GM12878 (cell line): ENCODE measurements around the gene COL4A2. TPM values are rescaled to one million over a fixed set of nuclear protein-coding genes. Genes with fewer than 3 reads are reported as not detected.

Experiments used
- ATAC-seq: fragments of 200-7000 bp; cut with Tn5 transposase; 3 replicates; pipeline ENCODE4 v1.9.1; 2020; ENCODE audit warnings: mild to moderate bottlenecking, moderate library complexity
- BruUV-seq: library from RNA; stranded (reverse); fragments of 400-500 nt; replicated peaks from 2 replicates; lab custom pipeline; 2021; lab: Mats Ljungman, UMichigan
- CTCF ChIA-PET: fragments of 300-600 bp; sonication (Branson Sonifier 250); formaldehyde crosslinking; extraction: SDS; loops from one replicate; lab custom pipeline; 2021; ENCODE audit warnings: inconsistent platforms; lab: Yijun Ruan, JAX
- POLR2A ChIA-PET: fragments of 350-600 bp; formaldehyde crosslinking; extraction: SDS; loops from one replicate; lab custom pipeline; 2021; ENCODE audit warnings: inconsistent platforms; lab: Charles Lee
- RAD21 ChIA-PET: fragments of 300-600 bp; sonication (Branson Sonifier 250); formaldehyde crosslinking; loops from one replicate; lab custom pipeline; 2023; ENCODE audit warnings: antibody characterized with exemption; ENCODE audit not compliant: unreplicated experiment; lab: Charles Lee
- SMC1A ChIA-PET: fragments of 300-600 bp; sonication (Branson Sonifier 250); formaldehyde crosslinking; loops from one replicate; lab custom pipeline; 2023; ENCODE audit not compliant: unreplicated experiment, uncharacterized antibody; lab: Charles Lee
- DNase-seq: peaks from one replicate; pipeline ENCODE4 v3.0.0-alpha.2; 2011; ENCODE audit warnings: low read depth, low spot score
- FAIRE-seq: peaks from 3 replicates; lab custom pipeline; 2011; peaks lifted over from hg19 to GRCh38; lab: Jason Lieb, UNC
- H2AFZ ChIP-seq: 2 replicates; pipeline ENCODE4 v1.6.0; 2011; ENCODE audit warnings: low read depth, low read length, control low read depth; ENCODE audit not compliant: control insufficient read depth
- H3K27ac ChIP-seq: 2 replicates; pipeline ENCODE4 v1.5.1; 2011; ENCODE audit warnings: control low read depth; ENCODE audit not compliant: control insufficient read depth, insufficient read depth
- H3K27me3 ChIP-seq, 2 experiments: replicated peaks in 1 of 2; 2 replicates each; pipeline versions ENCODE4 v1.6.0 to v1.6.1; 2011; ENCODE audit warnings: low read length in 1 of 2; ENCODE audit not compliant: control insufficient read depth in 2 of 2, insufficient read depth in 2 of 2
- H3K36me3 ChIP-seq, 2 experiments: 2 replicates each; pipeline ENCODE4 v1.5.1; 2011; ENCODE audit warnings: low read length in 1 of 2; ENCODE audit not compliant: control insufficient read depth in 2 of 2, insufficient read depth in 2 of 2
- H3K4me1 ChIP-seq: 2 replicates; pipeline ENCODE4 v1.6.1; 2011; ENCODE audit warnings: mild to moderate bottlenecking, low read length, moderate library complexity, mixed read lengths; ENCODE audit not compliant: control insufficient read depth, insufficient read depth
- H3K4me2 ChIP-seq: 2 replicates; pipeline ENCODE4 v1.6.0; 2011; ENCODE audit warnings: control low read depth; ENCODE audit not compliant: control insufficient read depth, insufficient read depth
- H3K4me3 ChIP-seq: fragments of 200-600 bp; sonication (generic); 2 replicates; pipeline ENCODE4 v1.5.1; 2016
- H3K79me2 ChIP-seq: 2 replicates; pipeline ENCODE4 v1.6.0; 2011; ENCODE audit warnings: low read length; ENCODE audit not compliant: control insufficient read depth, insufficient read depth
- H3K9ac ChIP-seq: 2 replicates; pipeline ENCODE4 v1.8.0; 2011; ENCODE audit warnings: low read length, control low read depth, mixed read lengths; ENCODE audit not compliant: control insufficient read depth, insufficient read depth
- H3K9me3 ChIP-seq: replicated peaks from 3 replicates; pipeline ENCODE4 v1.5.1; 2011; ENCODE audit warnings: mild to moderate bottlenecking, low read length; ENCODE audit not compliant: control insufficient read depth, insufficient read depth
- H4K20me1 ChIP-seq: 2 replicates; pipeline ENCODE4 v1.6.0; 2011; ENCODE audit not compliant: control insufficient read depth, insufficient read depth
- BHLHE40 ChIP-seq, 2 experiments: fragments of 450-650 bp in 1 of 2; IDR thresholded peaks; 2 replicates each; pipeline ENCODE4 v1.6.1; 2011 to 2017; ENCODE audit warnings: low read depth in 2 of 2, borderline replicate concordance in 1 of 2, improper control_type of control experiment in 1 of 2, low read length in 1 of 2, mild to moderate bottlenecking in 1 of 2
- CHD1 ChIP-seq: IDR thresholded peaks from 2 replicates; pipeline ENCODE4 v1.6.1; 2012; ENCODE audit warnings: low read depth, low read length, improper control_type of control experiment
- CHD4 ChIP-seq: fragments of 200-600 bp; sonication (generic); IDR thresholded peaks from 2 replicates; pipeline ENCODE4 v1.6.1; 2016; ENCODE audit warnings: mild to moderate bottlenecking
- CUX1 ChIP-seq: IDR thresholded peaks from 2 replicates; pipeline ENCODE4 v1.6.1; 2012; ENCODE audit warnings: improper control_type of control experiment, low read depth, low read length; ENCODE audit not compliant: insufficient replicate concordance
- E4F1 ChIP-seq: fragments of 450-650 bp; IDR thresholded peaks from 2 replicates; pipeline ENCODE4 v1.6.1; 2018; ENCODE audit warnings: borderline replicate concordance, mild to moderate bottlenecking; ENCODE audit not compliant: partially characterized antibody
- IKZF1 ChIP-seq: fragments of 450-650 bp; conservative IDR thresholded peaks from 2 replicates; pipeline ENCODE4 v1.6.1; 2017; ENCODE audit warnings: antibody characterized with exemption, mild to moderate bottlenecking
- MTA2 ChIP-seq: fragments of 450-650 bp; IDR thresholded peaks from 2 replicates; pipeline ENCODE4 v1.6.1; 2016; ENCODE audit warnings: low read depth, mild to moderate bottlenecking, moderate library complexity
- NBN ChIP-seq: fragments of 450-650 bp; IDR thresholded peaks from 2 replicates; pipeline ENCODE4 v1.6.1; 2016
- NFXL1 ChIP-seq: fragments of 450-650 bp; IDR thresholded peaks from 2 replicates; pipeline ENCODE4 v1.6.1; 2017; ENCODE audit warnings: antibody characterized with exemption, mild to moderate bottlenecking, borderline replicate concordance
- NFYB ChIP-seq: IDR thresholded peaks from 2 replicates; pipeline ENCODE4 v1.6.1; 2011; ENCODE audit warnings: low read depth, mild to moderate bottlenecking, low read length, improper control_type of control experiment, moderate library complexity; ENCODE audit not compliant: insufficient read depth
- RFX5 ChIP-seq: IDR thresholded peaks from 2 replicates; pipeline ENCODE4 v1.6.1; 2011; ENCODE audit warnings: low read depth, low read length, improper control_type of control experiment
- TCF3 ChIP-seq: IDR thresholded peaks from 2 replicates; pipeline ENCODE4 v1.6.1; 2012; ENCODE audit warnings: low read depth, mild to moderate bottlenecking, low read length, borderline replicate concordance; ENCODE audit not compliant: insufficient read depth
- YBX1 ChIP-seq: fragments of 450-650 bp; IDR thresholded peaks from 2 replicates; pipeline ENCODE4 v1.6.1; 2016; ENCODE audit warnings: antibody characterized with exemption
- WGBS: methylation state at CpG from one replicate; pipeline ENCODE4 v1.1.6; 2016; ENCODE audit warnings: low lambda C conversion rate; ENCODE audit not compliant: insufficient replicate concordance, insufficient coverage; ENCODE audit errors: missing lambda C conversion rate; 5-methylcytosine and 5-hydroxymethylcytosine counted together
- in situ Hi-C: fragments of 300-500 bp; cut with MboI; formaldehyde crosslinking; loops from 9 replicates; pipeline ENCODE4 v1.14.3; 2018; ENCODE audit warnings: mixed read lengths
- intact Hi-C: fragments of 100-400 bp; cut with micrococcal nuclease; formaldehyde crosslinking; loops from one replicate; pipeline ENCODE4 v1.14.2; 2022; ENCODE audit not compliant: unreplicated experiment
- polyA plus RNA-seq, 11 experiments: library from polyadenylated mRNA; depleted of rRNA in 4 of 11; unstranded in 6 of 11; stranded (reverse) in 5 of 11; fragments of >200 nt; fragmentation: Nextera tagmentation in 4 of 11; fragmentation: Illumina TruSeq in 1 of 11; extraction: Ambion mirVana in 4 of 11; extraction: Trizol in 1 of 11; gene quantifications; 1 replicate in 1 of 11; 2 replicates in 10 of 11; pipeline versions ENCODE4 v1.2.1 to v1.2.3, GENCODE V29; 2011 to 2016; ENCODE audit warnings: inconsistent platforms in 2 of 11, missing spikeins in 2 of 11, low read depth in 1 of 11
- total RNA-seq, 4 experiments: library from RNA; depleted of rRNA in 3 of 4; stranded (reverse); fragments of >200 nt in 3 of 4; fragmentation: Illumina TruSeq in 1 of 4; extraction: Trizol in 1 of 4; gene quantifications; 2 replicates each; pipeline versions ENCODE4 v1.2.1 to v1.2.3, GENCODE V29; 2013 to 2021

Gene COL4A2
- total and polyA plus RNA-seq, 10 of the 15 experiments (the other 5 are each of a cell fraction or from before 2014, with no cell fraction given): 0.16 to 1.6 (median 0.62) TPM; not detected in 3

DNA sequence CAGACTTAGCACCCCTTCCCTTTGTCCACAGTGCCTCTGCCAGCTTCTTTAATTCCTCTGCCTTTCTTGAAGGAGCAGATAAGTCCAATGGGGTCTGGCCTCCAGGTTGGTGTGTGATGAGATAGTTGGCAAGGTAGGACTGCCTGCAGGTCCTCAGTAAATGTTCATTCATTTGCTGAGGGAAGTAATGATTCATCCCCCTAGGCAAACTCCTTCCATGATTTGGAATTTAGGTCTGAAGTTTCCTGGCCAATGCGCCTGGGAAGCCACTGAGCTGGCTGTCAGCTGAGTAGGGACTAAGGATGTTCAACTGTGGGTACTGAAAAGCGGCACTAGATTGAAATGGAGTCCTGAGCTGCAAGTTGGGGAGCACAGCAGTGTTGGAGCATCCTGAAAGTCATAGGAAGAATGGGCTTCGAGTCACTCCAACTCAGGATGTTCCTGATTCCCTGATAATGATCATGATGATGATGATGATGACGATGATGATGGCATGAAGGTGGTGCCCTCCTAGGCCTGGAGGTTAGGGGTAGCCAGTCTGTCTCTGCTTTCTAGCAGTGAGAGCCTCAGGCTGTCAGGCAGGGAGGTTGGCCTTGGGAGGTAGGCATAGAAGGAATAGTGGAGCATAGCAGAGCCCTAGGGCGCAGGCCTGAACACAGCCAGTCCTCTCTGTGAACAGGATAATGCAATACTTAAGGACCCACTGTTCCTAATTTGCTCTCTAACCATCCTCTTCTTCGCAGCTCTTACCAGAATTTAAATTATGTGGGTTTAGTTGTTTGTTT lies 44.7 kb downstream of the COL4A2 start:
- ATAC-seq: no peak
- ChIA-PET CTCF (interaction anchor here (0.7 to 1.9 kb wide), 4 partner anchors 12 to 92 kb away, joined by 3 to 7 read pairs (median 4); no protein-coding TSS in a partner anchor), RAD21 (interaction anchor here (1.0 to 1.2 kb wide), 2 partner anchors 21 to 93 kb away, joined by 3 read pairs; no protein-coding TSS in a partner anchor), POLR2A (no interaction called here), SMC1A (interaction anchor here (1.3 to 1.9 kb wide), 3 partner anchors 8 to 93 kb away, joined by 4 to 5 read pairs (median 4); no protein-coding TSS in a partner anchor)
- FAIRE-seq: no peak
- in situ Hi-C loops: no loop called here
- H2AFZ ChIP-seq: no peak overlapping the region
- H3K9ac ChIP-seq: no peak overlapping the region
- 26% methylated on average over 6 of the region's 6 CpGs for WGBS
- intact Hi-C loops: no loop called here
- no peaks in the 10 kb centered on the region for H4K20me1 ChIP-seq
- H3K36me3 ChIP-seq: no peaks in the 10 kb centered on the region
- TF ChIP-seq MTA2 (no peak), YBX1 (no peak), E4F1 (no peak), BHLHE40 (IDR thresholded peaks at IDR 0.05; ENCODE audit: borderline replicate concordance in 1 of 2, low read depth in 2 of 2, low read length in 1 of 2) (no peak), NBN (no peak), CHD4 (no peak), TCF3 (no peak), IKZF1 (no peak), CHD1 (no peak), NFYB (no peak), CUX1 (no peak), RFX5 (no peak), NFXL1 (no peak)
- H3K27ac ChIP-seq: no peak overlapping the region
- H3K79me2 ChIP-seq: no peaks in the 10 kb centered on the region
- no TSS peak for BruUV-seq
- no peaks in the 10 kb centered on the region for H3K9me3 ChIP-seq
- H3K4me1 ChIP-seq: no peaks in the 10 kb centered on the region; the same call in 1 of the 2 replicates
- no peak overlapping the region for H3K4me2 ChIP-seq
- H3K27me3 ChIP-seq: peaks cover 0 to 4% of the 10 kb centered on the region in 2 experiments; a peak in 1 of 4 replicates
- H3K4me3 ChIP-seq: no peak overlapping the region
- no peak for DNase-seq
